Measurements from ENCODE around the gene EVA1A.
A peak's percentile ranks its signal among the peaks of the same experiment; 100 is the strongest.

EVA1A gene

GRCh38 chr2:75604484-75604883 is 43.7 kb upstream of the EVA1A start:
- Histone ChIP-seq H3K79me1 (ENCODE audit: low read length) (peaks cover 35% of the 10 kb centered on the region), H4K8ac (ENCODE audit: low read depth, low read length) (no peak overlapping the region), H2AFZ (ENCODE audit: insufficient read depth, low read length, poor library complexity) (no peak overlapping the region), H3K79me2 (ENCODE audit: control insufficient read depth, insufficient read depth, low read length, poor library complexity) (peaks cover 3% of the 10 kb centered on the region), H2BK120ac (ENCODE audit: insufficient read depth, low read length, poor library complexity) (peak overlapping the region; percentile 3), H3K4ac (ENCODE audit: low read depth, low read length) (no peak overlapping the region), H3K9me3 (ENCODE audit: insufficient read depth, low read depth, low read length) (no peaks in the 10 kb centered on the region), H3K27ac (ENCODE audit: low read depth, low read length) (no peak overlapping the region), H3K14ac (ENCODE audit: low read length) (peak overlapping the region; percentile 0), H3K4me3 (ENCODE audit: low read depth, low read length) (no peak overlapping the region), H4K91ac (ENCODE audit: low read depth, low read length) (peak overlapping the region; percentile 17), H3K4me2 (ENCODE audit: low read length) (no peak overlapping the region), H3K4me1 (ENCODE audit: control insufficient read depth in 1 of 2, insufficient read depth in 2 of 2, low read length in 2 of 2) (peaks cover 31 to 37% of the 10 kb centered on the region in 2 experiments), H3K18ac (ENCODE audit: low read length) (no peak overlapping the region), H3K36me3 (ENCODE audit: control insufficient read depth in 1 of 2, insufficient read depth in 2 of 2, low read length in 2 of 2) (no peaks in the 10 kb centered on the region), H2BK5ac (ENCODE audit: low read depth, low read length, poor library complexity) (peak overlapping the region; percentile 14), H3K27me3 (ENCODE audit: insufficient read depth, low read length) (no peaks in the 10 kb centered on the region), H3K23ac (ENCODE audit: low read length) (no peak overlapping the region), H2BK12ac (ENCODE audit: low read length) (peak overlapping the region; percentile 23), H2AK5ac (ENCODE audit: low read length) (peak overlapping the region; percentile 0), H4K12ac (ENCODE audit: low read depth, low read length) (no peak overlapping the region), H3K9ac (ENCODE audit: low read length) (no peak overlapping the region)
- whole genome bisulfite sequencing (ENCODE audit: extremely low coverage, insufficient coverage, insufficient read length) = no CpG with 5 or more reads among the region's 4 CpGs
- DNase-seq = no peak

GRCh38 chr2:75603477-75603876 is 42.7 kb upstream of the EVA1A start:
- Histone ChIP-seq H3K79me1 (ENCODE audit: low read length) (peaks cover 31% of the 10 kb centered on the region), H2AK5ac (ENCODE audit: low read length) (no peak overlapping the region), H2BK120ac (ENCODE audit: insufficient read depth, low read length, poor library complexity) (peak overlapping the region; percentile 57), H4K12ac (ENCODE audit: low read depth, low read length) (no peak overlapping the region), H3K27ac (ENCODE audit: low read depth, low read length) (peak overlapping the region; percentile 20), H2BK12ac (ENCODE audit: low read length) (peak overlapping the region; percentile 68), H2AFZ (ENCODE audit: insufficient read depth, low read length, poor library complexity) (no peak overlapping the region), H3K4ac (ENCODE audit: low read depth, low read length) (no peak overlapping the region), H3K18ac (ENCODE audit: low read length) (no peak overlapping the region), H3K27me3 (ENCODE audit: insufficient read depth, low read length) (no peaks in the 10 kb centered on the region), H3K4me2 (ENCODE audit: low read length) (no peak overlapping the region), H3K14ac (ENCODE audit: low read length) (peak overlapping the region; percentile 48), H3K9me3 (ENCODE audit: insufficient read depth, low read depth, low read length) (no peaks in the 10 kb centered on the region), H2BK5ac (ENCODE audit: low read depth, low read length, poor library complexity) (no peak overlapping the region), H3K79me2 (ENCODE audit: control insufficient read depth, insufficient read depth, low read length, poor library complexity) (peaks cover 3% of the 10 kb centered on the region), H4K91ac (ENCODE audit: low read depth, low read length) (no peak overlapping the region), H3K36me3 (ENCODE audit: control insufficient read depth in 1 of 2, insufficient read depth in 2 of 2, low read length in 2 of 2) (no peaks in the 10 kb centered on the region), H3K23ac (ENCODE audit: low read length) (no peak overlapping the region), H3K4me1 (ENCODE audit: control insufficient read depth in 1 of 2, insufficient read depth in 2 of 2, low read length in 2 of 2) (peaks cover 31 to 32% of the 10 kb centered on the region in 2 experiments), H3K9ac (ENCODE audit: low read length) (no peak overlapping the region), H3K4me3 (ENCODE audit: low read depth, low read length) (no peak overlapping the region), H4K8ac (ENCODE audit: low read depth, low read length) (no peak overlapping the region)
- no peak for DNase-seq
- WGBS (ENCODE audit: extremely low coverage, insufficient coverage, insufficient read length) = no CpG with 5 or more reads among the region's 1 CpG

- H3K79me1 ChIP-seq (ENCODE audit: low read length) = peaks cover 35% of the 10 kb centered on the region
- no peak overlapping the region for H4K91ac ChIP-seq (ENCODE audit: low read depth, low read length)
- peaks cover 7% of the 10 kb centered on the region for H3K79me2 ChIP-seq (ENCODE audit: control insufficient read depth, insufficient read depth, low read length, poor library complexity)
- no peak overlapping the region for H3K14ac ChIP-seq (ENCODE audit: low read length)
- H3K9me3 ChIP-seq (ENCODE audit: insufficient read depth, low read depth, low read length) = no peaks in the 10 kb centered on the region
- H2BK5ac ChIP-seq (ENCODE audit: low read depth, low read length, poor library complexity) = no peak overlapping the region
- H2BK120ac ChIP-seq (ENCODE audit: insufficient read depth, low read length, poor library complexity) = no peak overlapping the region
- WGBS (ENCODE audit: extremely low coverage, insufficient coverage, insufficient read length) = no CpG with 5 or more reads among the region's 6 CpGs
- peak; percentile 97 to 98 for DNase-seq
- no peak overlapping the region for H4K8ac ChIP-seq (ENCODE audit: low read depth, low read length)
- H3K4me2 ChIP-seq (ENCODE audit: low read length) = peak overlapping the region; percentile 9
- H3K23ac ChIP-seq (ENCODE audit: low read length) = no peak overlapping the region
- no peak overlapping the region for H2AFZ ChIP-seq (ENCODE audit: insufficient read depth, low read length, poor library complexity)
- H3K4me3 ChIP-seq (ENCODE audit: low read depth, low read length) = no peak overlapping the region
- H3K4me1 ChIP-seq (ENCODE audit: control insufficient read depth in 1 of 2, insufficient read depth in 2 of 2, low read length in 2 of 2) = peaks cover 34 to 35% of the 10 kb centered on the region in 2 experiments
- no peak overlapping the region for H2BK12ac ChIP-seq (ENCODE audit: low read length)
- H2AK5ac ChIP-seq (ENCODE audit: low read length) = no peak overlapping the region
- H3K9ac ChIP-seq (ENCODE audit: low read length) = no peak overlapping the region
- peak overlapping the region; percentile 90 for H3K27ac ChIP-seq (ENCODE audit: low read depth, low read length)
- no peaks in the 10 kb centered on the region for H3K36me3 ChIP-seq (ENCODE audit: control insufficient read depth in 1 of 2, insufficient read depth in 2 of 2, low read length in 2 of 2)
- no peak overlapping the region for H3K4ac ChIP-seq (ENCODE audit: low read depth, low read length)
- no peaks in the 10 kb centered on the region for H3K27me3 ChIP-seq (ENCODE audit: insufficient read depth, low read length)
- no peak overlapping the region for H3K18ac ChIP-seq (ENCODE audit: low read length)
- H4K12ac ChIP-seq (ENCODE audit: low read depth, low read length) = no peak overlapping the region
Measured at GRCh38 chr2:75602724-75603342, 42.1 kb upstream of the EVA1A start.

- peak overlapping the region; percentile 67 for H4K91ac ChIP-seq (ENCODE audit: low read depth, low read length)
- peak overlapping the region; percentile 77 for H2AK5ac ChIP-seq (ENCODE audit: low read length)
- peak overlapping the region; percentile 33 for H2AFZ ChIP-seq (ENCODE audit: insufficient read depth, low read length, poor library complexity)
- no peak overlapping the region for H3K9ac ChIP-seq (ENCODE audit: low read length)
- no peak overlapping the region for H4K12ac ChIP-seq (ENCODE audit: low read depth, low read length)
- H2BK5ac ChIP-seq (ENCODE audit: low read depth, low read length, poor library complexity) = peak overlapping the region; percentile 25
- no peak overlapping the region for H3K4me2 ChIP-seq (ENCODE audit: low read length)
- H3K9me3 ChIP-seq (ENCODE audit: insufficient read depth, low read depth, low read length) = no peaks in the 10 kb centered on the region
- H3K4ac ChIP-seq (ENCODE audit: low read depth, low read length) = no peak overlapping the region
- peak overlapping the region; percentile 3 for H3K27ac ChIP-seq (ENCODE audit: low read depth, low read length)
- peak overlapping the region; percentile 84 for H2BK12ac ChIP-seq (ENCODE audit: low read length)
- H2BK120ac ChIP-seq (ENCODE audit: insufficient read depth, low read length, poor library complexity) = peak overlapping the region; percentile 59
- peaks cover 31 to 35% of the 10 kb centered on the region in 2 experiments for H3K4me1 ChIP-seq (ENCODE audit: control insufficient read depth in 1 of 2, insufficient read depth in 2 of 2, low read length in 2 of 2)
- H3K27me3 ChIP-seq (ENCODE audit: insufficient read depth, low read length) = no peaks in the 10 kb centered on the region
- H4K8ac ChIP-seq (ENCODE audit: low read depth, low read length) = peak overlapping the region; percentile 67
- H3K14ac ChIP-seq (ENCODE audit: low read length) = peak overlapping the region; percentile 54
- H3K18ac ChIP-seq (ENCODE audit: low read length) = peak overlapping the region; percentile 30
- peaks cover 32% of the 10 kb centered on the region for H3K79me1 ChIP-seq (ENCODE audit: low read length)
- peaks cover 4% of the 10 kb centered on the region for H3K79me2 ChIP-seq (ENCODE audit: control insufficient read depth, insufficient read depth, low read length, poor library complexity)
- no peaks in the 10 kb centered on the region for H3K36me3 ChIP-seq (ENCODE audit: control insufficient read depth in 1 of 2, insufficient read depth in 2 of 2, low read length in 2 of 2)
- no peak overlapping the region for H3K23ac ChIP-seq (ENCODE audit: low read length)
- DNase-seq = peak in 1 of 2 donors; percentile 33
- no CpG with 5 or more reads among the region's 4 CpGs for WGBS (ENCODE audit: extremely low coverage, insufficient coverage, insufficient read length)
- H3K4me3 ChIP-seq (ENCODE audit: low read depth, low read length) = no peak overlapping the region
Measured at GRCh38 chr2:75600461-75601011, 39.8 kb upstream of the EVA1A start.
